Neural crest cell (in vitro differentiated cells): ENCODE measurements around the gene ITGA6. TPM values are rescaled to one million over a fixed set of nuclear protein-coding genes. Genes with fewer than 3 reads are reported as not detected.

Experiments used
- DNase-seq: peaks from one replicate; pipeline ENCODE4 v3.0.0; 2021; ENCODE audit warnings: low read depth, mixed read lengths, low spot score
- H3K27ac Mint-ChIP-seq: one replicate; pipeline ENCODE4 v1.8.0; 2021; ENCODE audit warnings: mild to moderate bottlenecking, mixed read lengths; ENCODE audit not compliant: unreplicated experiment
- H3K27me3 Mint-ChIP-seq: 2 replicates; pipeline ENCODE4 v1.8.0; 2021; ENCODE audit warnings: low read depth, mild to moderate bottlenecking, mixed read lengths
- H3K36me3 Mint-ChIP-seq: 2 replicates; pipeline ENCODE4 v1.8.0; 2021; ENCODE audit warnings: low read depth, mild to moderate bottlenecking, mixed read lengths
- H3K4me1 Mint-ChIP-seq: 2 replicates; pipeline ENCODE4 v1.8.0; 2021; ENCODE audit warnings: mixed read lengths
- H3K4me3 Mint-ChIP-seq: one replicate; pipeline ENCODE4 v1.8.0; 2021; ENCODE audit warnings: mild to moderate bottlenecking, mixed read lengths
- H3K9me3 Mint-ChIP-seq: 2 replicates; pipeline ENCODE4 v1.8.0; 2021; ENCODE audit warnings: mixed read lengths
- long read RNA-seq: library from polyadenylated mRNA; unstranded; transcript quantifications from one replicate; pipeline ENCODE4 v2.0.0, GENCODE V29; 2020
- total RNA-seq: library from RNA; stranded (reverse); gene quantifications from 2 replicates; pipeline ENCODE4 v1.2.1, GENCODE V29; 2021
- TF ChIP-seq, protein P1 (sequence below): fragments of 200-600 bp; sonication (generic); conservative IDR thresholded peaks from 2 replicates; pipeline ENCODE4 v1.5.0; 2021; ENCODE audit warnings: antibody characterized with exemption, mild to moderate bottlenecking

Gene ITGA6
- 36.8 and 37.7 TPM in 2 replicates for total RNA-seq
- long read RNA-seq, full-length matches to known transcripts: 11 of 46 reads
- long read RNA-seq, partial matches to known transcripts: 22 of 46 reads
- long read RNA-seq, other reads (novel, unspliced or antisense): 13 of 46 reads

DNA sequence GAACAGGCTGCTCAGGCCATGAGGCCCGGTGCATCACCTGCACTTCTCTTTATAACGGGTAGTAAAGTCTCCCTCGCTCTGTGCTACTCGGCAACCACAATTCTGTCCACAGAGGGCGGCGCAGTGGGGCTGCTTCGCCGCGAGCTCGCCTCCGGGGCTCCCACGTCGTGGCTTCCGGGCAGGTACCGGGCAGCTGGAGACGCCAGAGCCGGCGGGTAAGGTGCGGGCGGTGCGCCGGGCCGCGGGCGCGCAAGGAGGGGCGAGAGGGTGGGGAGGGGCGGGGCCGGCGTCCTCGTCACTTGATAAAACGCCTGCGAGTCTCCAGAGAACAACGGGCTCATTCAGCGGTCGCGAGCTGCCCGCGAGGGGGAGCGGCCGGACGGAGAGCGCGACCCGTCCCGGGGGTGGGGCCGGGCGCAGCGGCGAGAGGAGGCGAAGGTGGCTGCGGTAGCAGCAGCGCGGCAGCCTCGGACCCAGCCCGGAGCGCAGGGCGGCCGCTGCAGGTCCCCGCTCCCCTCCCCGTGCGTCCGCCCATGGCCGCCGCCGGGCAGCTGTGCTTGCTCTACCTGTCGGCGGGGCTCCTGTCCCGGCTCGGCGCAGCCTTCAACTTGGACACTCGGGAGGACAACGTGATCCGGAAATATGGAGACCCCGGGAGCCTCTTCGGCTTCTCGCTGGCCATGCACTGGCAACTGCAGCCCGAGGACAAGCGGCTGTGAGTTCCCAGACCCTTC, at the start of gene ITGA6:
ITGA6 (plus strand) TSS at position 331 of the 734 bp plus-strand sequence.
- Mint-ChIP-seq H3K27ac (no peak within 1 kb of the TSS), H3K36me3 (no peaks in the 10 kb centered on the region), H3K4me3 (peak within 1 kb of the TSS; percentile 92), H3K4me1 (peaks cover 24% of the 10 kb centered on the region), H3K9me3 (no peaks in the 10 kb centered on the region), H3K27me3 (peaks cover 19% of the 10 kb centered on the region)
- DNase-seq: peak; percentile 80
- TF ChIP-seq, protein P1, sequence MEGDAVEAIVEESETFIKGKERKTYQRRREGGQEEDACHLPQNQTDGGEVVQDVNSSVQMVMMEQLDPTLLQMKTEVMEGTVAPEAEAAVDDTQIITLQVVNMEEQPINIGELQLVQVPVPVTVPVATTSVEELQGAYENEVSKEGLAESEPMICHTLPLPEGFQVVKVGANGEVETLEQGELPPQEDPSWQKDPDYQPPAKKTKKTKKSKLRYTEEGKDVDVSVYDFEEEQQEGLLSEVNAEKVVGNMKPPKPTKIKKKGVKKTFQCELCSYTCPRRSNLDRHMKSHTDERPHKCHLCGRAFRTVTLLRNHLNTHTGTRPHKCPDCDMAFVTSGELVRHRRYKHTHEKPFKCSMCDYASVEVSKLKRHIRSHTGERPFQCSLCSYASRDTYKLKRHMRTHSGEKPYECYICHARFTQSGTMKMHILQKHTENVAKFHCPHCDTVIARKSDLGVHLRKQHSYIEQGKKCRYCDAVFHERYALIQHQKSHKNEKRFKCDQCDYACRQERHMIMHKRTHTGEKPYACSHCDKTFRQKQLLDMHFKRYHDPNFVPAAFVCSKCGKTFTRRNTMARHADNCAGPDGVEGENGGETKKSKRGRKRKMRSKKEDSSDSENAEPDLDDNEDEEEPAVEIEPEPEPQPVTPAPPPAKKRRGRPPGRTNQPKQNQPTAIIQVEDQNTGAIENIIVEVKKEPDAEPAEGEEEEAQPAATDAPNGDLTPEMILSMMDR: peak; percentile 35

- peaks cover 5% of the 10 kb centered on the region for H3K9me3 Mint-ChIP-seq
- no peaks in the 10 kb centered on the region for H3K27me3 Mint-ChIP-seq
- peak overlapping the region; percentile 45 for H3K4me3 Mint-ChIP-seq
- TF ChIP-seq, protein P1: no peak
- H3K36me3 Mint-ChIP-seq: no peaks in the 10 kb centered on the region
- H3K4me1 Mint-ChIP-seq: peaks cover 42% of the 10 kb centered on the region
- DNase-seq: peak; percentile 14
- H3K27ac Mint-ChIP-seq: peak overlapping the region; percentile 64
Observed at GRCh38 chr2:172380436-172381274, 46.7 kb upstream of the ITGA6 start.

DNA sequence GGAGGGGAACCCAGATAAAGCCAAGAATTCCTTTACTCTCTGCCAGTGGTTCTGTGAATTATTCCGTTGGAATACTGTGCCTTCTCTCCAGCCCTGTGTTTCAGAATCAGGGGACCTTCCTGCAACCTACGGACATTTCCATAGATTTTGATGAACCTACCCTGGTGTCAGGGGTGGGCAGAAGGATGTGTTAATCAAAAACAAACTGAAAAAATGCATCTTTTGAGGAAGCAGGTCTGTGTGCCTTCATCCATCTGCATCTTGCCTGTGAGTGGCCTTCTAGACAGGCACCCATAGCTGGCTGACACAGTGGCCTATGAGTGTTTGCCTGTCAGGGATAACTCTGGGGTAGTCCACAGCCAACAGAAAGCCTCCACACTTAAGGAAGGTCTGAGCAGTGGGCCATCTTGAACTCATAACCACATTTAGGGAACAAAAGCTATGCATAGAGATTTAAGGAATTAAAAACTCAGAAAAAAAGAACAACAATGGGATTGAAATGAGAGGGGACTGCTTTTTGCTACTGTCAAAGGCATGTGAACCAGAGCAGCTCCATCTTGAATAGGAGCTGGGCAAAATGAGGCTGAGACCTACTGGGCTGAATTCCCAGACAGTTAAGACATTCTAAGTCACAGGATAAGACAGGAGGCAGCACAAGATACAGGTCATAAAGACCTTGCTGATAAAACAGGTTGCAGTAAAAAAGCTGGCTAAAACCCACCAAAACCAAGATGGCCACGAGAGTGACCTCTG, 45.9 kb upstream of the ITGA6 start:
- peaks cover 5% of the 10 kb centered on the region for H3K9me3 Mint-ChIP-seq
- no peak for DNase-seq
- TF ChIP-seq, protein P1: no peak
- no peak overlapping the region for H3K27ac Mint-ChIP-seq
- H3K4me1 Mint-ChIP-seq: peaks cover 46% of the 10 kb centered on the region
- no peaks in the 10 kb centered on the region for H3K27me3 Mint-ChIP-seq
- no peak overlapping the region for H3K4me3 Mint-ChIP-seq
- H3K36me3 Mint-ChIP-seq: no peaks in the 10 kb centered on the region

GRCh38 chr2:172387361-172387760, 40.0 kb upstream of the ITGA6 start:
- TF ChIP-seq, protein P1: no peak
- no peak for DNase-seq
- H3K27me3 Mint-ChIP-seq: no peaks in the 10 kb centered on the region
- no peak overlapping the region for H3K4me3 Mint-ChIP-seq
- no peaks in the 10 kb centered on the region for H3K36me3 Mint-ChIP-seq
- H3K9me3 Mint-ChIP-seq: peaks cover 5% of the 10 kb centered on the region
- H3K4me1 Mint-ChIP-seq: peaks cover 51% of the 10 kb centered on the region
- no peak overlapping the region for H3K27ac Mint-ChIP-seq

DNA sequence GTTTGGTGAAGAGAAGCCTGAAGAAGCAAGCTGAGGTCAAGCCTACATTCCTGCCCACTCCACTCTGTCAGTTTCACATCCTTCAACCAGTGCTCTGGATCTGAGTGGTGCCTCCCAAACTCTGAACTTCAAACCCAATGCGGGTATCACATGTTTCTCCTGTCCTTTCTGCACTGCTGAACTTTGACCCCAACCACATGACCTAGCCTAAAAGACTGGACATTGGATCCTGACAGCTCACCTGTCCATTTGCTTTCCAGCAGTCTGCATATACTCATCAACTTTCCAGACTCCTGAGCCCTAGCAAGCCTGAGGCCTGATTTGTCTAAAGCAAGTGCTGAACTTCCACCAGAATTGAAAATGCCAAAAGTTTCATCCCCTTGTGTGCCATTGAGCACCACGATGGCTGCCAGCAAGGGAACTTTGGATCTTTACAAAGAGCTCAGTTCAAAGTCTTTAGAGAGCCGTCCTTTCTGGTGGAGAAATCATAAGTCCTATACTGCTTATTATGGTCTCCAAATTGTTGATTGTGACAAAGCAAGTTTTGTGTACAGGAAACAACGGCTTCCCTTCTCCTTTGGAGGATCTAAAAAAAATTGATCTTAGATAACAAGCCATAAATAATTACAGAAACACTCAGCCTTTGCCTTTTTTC, 37.6 kb upstream of the ITGA6 start:
- DNase-seq: no peak
- Mint-ChIP-seq H3K4me3 (no peak overlapping the region), H3K9me3 (no peaks in the 10 kb centered on the region), H3K27ac (peak overlapping the region; percentile 82), H3K36me3 (no peaks in the 10 kb centered on the region), H3K27me3 (no peaks in the 10 kb centered on the region), H3K4me1 (peaks cover 39% of the 10 kb centered on the region)
- TF ChIP-seq, protein P1: no peak
